KMS-11 (cell line): ENCODE measurements around the gene SUGCT.

Source experiments
- H2AFZ ChIP-seq: fragments of 200-600 bp; sonication (generic); 2 replicates; pipeline ENCODE4 v1.6.1; 2016; ENCODE audit warnings: antibody characterized with exemption, mixed run types, low read depth
- H3K27ac ChIP-seq: fragments of 200-600 bp; sonication (generic); 2 replicates; pipeline ENCODE4 v1.6.1; 2016; ENCODE audit warnings: mild to moderate bottlenecking, mixed run types
- H3K27me3 ChIP-seq: fragments of 200-600 bp; sonication (generic); 2 replicates; pipeline ENCODE4 v1.6.1; 2017; ENCODE audit warnings: mild to moderate bottlenecking, low read depth, mixed run types, moderate library complexity; ENCODE audit not compliant: insufficient read depth
- H3K36me3 ChIP-seq: fragments of 200-600 bp; sonication (generic); 2 replicates; pipeline ENCODE4 v1.6.1; 2017; ENCODE audit warnings: mild to moderate bottlenecking, mixed run types; ENCODE audit not compliant: insufficient read depth
- H3K4me1 ChIP-seq: fragments of 200-600 bp; sonication (generic); 2 replicates; pipeline ENCODE4 v1.6.1; 2016; ENCODE audit warnings: mild to moderate bottlenecking, low read depth, mixed run types; ENCODE audit not compliant: poor library complexity, severe bottlenecking
- H3K4me2 ChIP-seq: fragments of 200-600 bp; sonication (generic); 2 replicates; pipeline ENCODE4 v1.7.0; 2016; ENCODE audit warnings: mild to moderate bottlenecking, mixed run types
- H3K4me3 ChIP-seq: fragments of 200-600 bp; sonication (generic); IDR thresholded peaks from 2 replicates; pipeline ENCODE4 v1.6.1; 2017; ENCODE audit warnings: low read depth, low read length, mixed read lengths; ENCODE audit not compliant: insufficient read depth
- H3K79me2 ChIP-seq: fragments of 200-600 bp; sonication (generic); 2 replicates; pipeline ENCODE4 v1.6.1; 2016; ENCODE audit warnings: low read depth, mixed run types; ENCODE audit not compliant: insufficient read depth
- H3K9ac ChIP-seq: fragments of 200-600 bp; sonication (generic); 2 replicates; pipeline ENCODE4 v1.6.1; 2016; ENCODE audit warnings: mild to moderate bottlenecking, mixed run types
- H4K20me1 ChIP-seq: fragments of 200-600 bp; sonication (generic); 2 replicates; pipeline ENCODE4 v1.6.1; 2016; ENCODE audit warnings: mild to moderate bottlenecking, mixed run types; ENCODE audit not compliant: insufficient read depth
- TF ChIP-seq, protein P1 (sequence below): fragments of 200-600 bp; sonication (generic); conservative IDR thresholded peaks from 2 replicates; pipeline ENCODE4 v1.6.1; 2017; ENCODE audit warnings: low read depth, mild to moderate bottlenecking, antibody characterized with exemption, low read length, moderate library complexity, mixed read lengths

SUGCT gene

DNA sequence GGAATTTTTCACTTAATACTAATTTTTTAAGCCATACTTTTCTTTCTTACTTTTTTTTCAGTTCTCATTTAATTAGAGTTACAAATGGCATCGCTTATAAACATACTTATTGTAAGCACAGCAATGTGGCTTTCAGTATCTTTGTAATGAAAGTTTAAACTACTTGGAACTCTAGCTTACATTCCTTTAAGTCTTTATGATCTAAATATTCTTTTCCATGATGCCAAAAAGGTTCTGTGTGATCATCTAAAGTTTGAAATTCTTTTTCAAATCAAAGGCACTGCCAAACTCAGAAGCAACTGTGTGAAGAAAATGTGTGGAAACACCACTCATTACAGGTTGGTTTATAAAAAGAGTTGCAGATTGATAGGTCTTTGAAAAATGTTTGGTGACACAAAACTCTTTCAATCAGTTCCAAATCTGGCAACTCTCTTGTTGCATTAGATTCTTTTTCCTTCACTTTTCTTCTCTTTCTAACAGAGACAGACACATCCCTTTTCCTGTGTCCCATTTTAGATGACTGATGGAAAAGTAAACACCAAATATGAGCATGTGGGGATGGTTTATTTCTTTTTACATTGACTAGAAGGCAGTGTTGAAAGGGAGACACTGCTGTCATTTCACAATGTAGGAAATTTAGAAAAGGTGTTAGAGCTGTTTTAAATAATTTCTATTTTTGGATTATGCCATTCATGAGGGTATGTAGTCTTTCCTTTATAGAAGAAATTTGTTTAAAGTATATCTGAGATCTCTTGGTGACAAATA is 392.3 kb downstream of the SUGCT start:
- Histone ChIP-seq H3K27ac (no peak overlapping the region), H3K79me2 (no peaks in the 10 kb centered on the region), H3K27me3 (no peaks in the 10 kb centered on the region), H2AFZ (no peak overlapping the region), H3K4me2 (no peak overlapping the region), H3K36me3 (no peaks in the 10 kb centered on the region), H3K4me1 (no peaks in the 10 kb centered on the region), H3K4me3 (no peak overlapping the region), H3K9ac (no peak overlapping the region), H4K20me1 (no peaks in the 10 kb centered on the region)
- TF ChIP-seq, protein P1, sequence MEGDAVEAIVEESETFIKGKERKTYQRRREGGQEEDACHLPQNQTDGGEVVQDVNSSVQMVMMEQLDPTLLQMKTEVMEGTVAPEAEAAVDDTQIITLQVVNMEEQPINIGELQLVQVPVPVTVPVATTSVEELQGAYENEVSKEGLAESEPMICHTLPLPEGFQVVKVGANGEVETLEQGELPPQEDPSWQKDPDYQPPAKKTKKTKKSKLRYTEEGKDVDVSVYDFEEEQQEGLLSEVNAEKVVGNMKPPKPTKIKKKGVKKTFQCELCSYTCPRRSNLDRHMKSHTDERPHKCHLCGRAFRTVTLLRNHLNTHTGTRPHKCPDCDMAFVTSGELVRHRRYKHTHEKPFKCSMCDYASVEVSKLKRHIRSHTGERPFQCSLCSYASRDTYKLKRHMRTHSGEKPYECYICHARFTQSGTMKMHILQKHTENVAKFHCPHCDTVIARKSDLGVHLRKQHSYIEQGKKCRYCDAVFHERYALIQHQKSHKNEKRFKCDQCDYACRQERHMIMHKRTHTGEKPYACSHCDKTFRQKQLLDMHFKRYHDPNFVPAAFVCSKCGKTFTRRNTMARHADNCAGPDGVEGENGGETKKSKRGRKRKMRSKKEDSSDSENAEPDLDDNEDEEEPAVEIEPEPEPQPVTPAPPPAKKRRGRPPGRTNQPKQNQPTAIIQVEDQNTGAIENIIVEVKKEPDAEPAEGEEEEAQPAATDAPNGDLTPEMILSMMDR = no peak

DNA sequence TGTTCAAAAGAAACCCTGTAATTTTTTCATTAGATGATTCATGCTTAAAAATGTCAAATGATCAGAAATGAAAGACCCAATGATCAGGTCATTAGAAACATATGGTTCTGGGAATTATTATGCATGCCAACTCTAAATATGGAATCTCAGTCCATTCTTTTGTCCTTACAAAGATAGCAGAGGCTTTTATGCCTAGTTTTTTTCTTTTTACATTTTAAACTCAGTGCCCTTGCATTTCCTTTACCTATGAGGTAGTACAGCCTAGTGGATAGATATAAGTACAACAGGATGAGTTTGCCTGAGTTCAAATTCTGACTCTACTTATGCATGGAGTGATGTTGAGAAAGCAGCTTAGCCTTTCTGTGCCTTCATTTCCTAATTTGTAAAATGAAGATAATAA is 392.9 kb downstream of the SUGCT start:
- Histone ChIP-seq H3K27me3 (no peaks in the 10 kb centered on the region), H3K36me3 (no peaks in the 10 kb centered on the region), H3K79me2 (no peaks in the 10 kb centered on the region), H3K4me1 (no peaks in the 10 kb centered on the region), H2AFZ (no peak overlapping the region), H3K4me2 (no peak overlapping the region), H3K9ac (no peak overlapping the region), H3K27ac (no peak overlapping the region), H4K20me1 (no peaks in the 10 kb centered on the region), H3K4me3 (no peak overlapping the region)
- TF ChIP-seq, protein P1 = no peak

DNA sequence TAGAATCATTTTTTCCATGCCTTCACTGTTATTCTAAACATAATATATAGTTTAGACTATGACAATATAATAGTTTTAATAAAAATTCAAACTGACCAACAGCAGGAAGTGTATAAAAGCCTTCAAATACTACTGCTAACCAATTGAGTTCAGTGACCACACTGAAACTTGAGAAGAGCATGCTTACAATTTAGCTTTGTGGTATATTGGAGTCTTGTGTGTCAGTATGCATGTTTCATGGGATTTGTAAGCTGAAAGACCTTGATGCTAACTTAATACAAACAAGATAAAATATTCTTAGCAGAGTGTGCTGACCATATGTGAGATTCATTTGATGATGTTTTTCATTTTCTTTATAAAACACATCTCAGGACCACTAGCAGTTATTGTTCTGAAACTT is 395.5 kb downstream of the SUGCT start:
- H3K27me3 ChIP-seq = no peaks in the 10 kb centered on the region
- no peak overlapping the region for H3K9ac ChIP-seq
- H3K36me3 ChIP-seq = no peaks in the 10 kb centered on the region
- H3K4me3 ChIP-seq = no peak overlapping the region
- no peaks in the 10 kb centered on the region for H3K79me2 ChIP-seq
- TF ChIP-seq, protein P1 = no peak
- no peak overlapping the region for H3K4me2 ChIP-seq
- no peak overlapping the region for H3K27ac ChIP-seq
- no peaks in the 10 kb centered on the region for H3K4me1 ChIP-seq
- H4K20me1 ChIP-seq = no peaks in the 10 kb centered on the region
- no peak overlapping the region for H2AFZ ChIP-seq

DNA sequence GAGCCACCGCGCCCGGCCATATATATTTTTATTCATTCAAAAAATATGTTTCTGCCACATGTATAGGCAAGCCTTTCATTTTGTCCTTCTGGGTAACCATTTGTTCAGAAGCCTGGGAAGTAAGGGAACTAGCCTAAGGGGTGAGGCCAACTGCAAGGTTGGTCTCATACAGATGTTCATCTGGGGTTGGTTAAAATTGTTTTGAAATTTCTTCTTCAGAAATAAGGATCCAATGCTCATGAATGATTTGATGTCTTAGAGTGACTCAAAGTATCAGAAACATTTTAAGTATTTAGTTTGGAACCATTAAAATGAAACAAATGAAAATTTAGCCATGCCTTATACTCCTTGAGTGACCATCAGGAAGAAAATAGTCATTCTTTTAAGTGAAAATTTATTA is 397.2 kb downstream of the SUGCT start:
- Histone ChIP-seq H3K79me2 (no peaks in the 10 kb centered on the region), H3K4me1 (no peaks in the 10 kb centered on the region), H3K27me3 (no peaks in the 10 kb centered on the region), H3K27ac (no peak overlapping the region), H4K20me1 (no peaks in the 10 kb centered on the region), H3K4me3 (no peak overlapping the region), H3K4me2 (no peak overlapping the region), H3K9ac (no peak overlapping the region), H3K36me3 (no peaks in the 10 kb centered on the region), H2AFZ (no peak overlapping the region)
- TF ChIP-seq, protein P1 = no peak
